ENCODE measurements around the gene TAX1BP1.
"Not testable (repeated sequence)": the region's sequence is repeated elsewhere in the genome, so short reads cannot be mapped to it uniquely, and the experiment has no call there.

Gene TAX1BP1

GRCh38 chr7:27850531-27850930 lies 110.6 kb downstream of the TAX1BP1 start:
- no peak for DNase-seq

DNA sequence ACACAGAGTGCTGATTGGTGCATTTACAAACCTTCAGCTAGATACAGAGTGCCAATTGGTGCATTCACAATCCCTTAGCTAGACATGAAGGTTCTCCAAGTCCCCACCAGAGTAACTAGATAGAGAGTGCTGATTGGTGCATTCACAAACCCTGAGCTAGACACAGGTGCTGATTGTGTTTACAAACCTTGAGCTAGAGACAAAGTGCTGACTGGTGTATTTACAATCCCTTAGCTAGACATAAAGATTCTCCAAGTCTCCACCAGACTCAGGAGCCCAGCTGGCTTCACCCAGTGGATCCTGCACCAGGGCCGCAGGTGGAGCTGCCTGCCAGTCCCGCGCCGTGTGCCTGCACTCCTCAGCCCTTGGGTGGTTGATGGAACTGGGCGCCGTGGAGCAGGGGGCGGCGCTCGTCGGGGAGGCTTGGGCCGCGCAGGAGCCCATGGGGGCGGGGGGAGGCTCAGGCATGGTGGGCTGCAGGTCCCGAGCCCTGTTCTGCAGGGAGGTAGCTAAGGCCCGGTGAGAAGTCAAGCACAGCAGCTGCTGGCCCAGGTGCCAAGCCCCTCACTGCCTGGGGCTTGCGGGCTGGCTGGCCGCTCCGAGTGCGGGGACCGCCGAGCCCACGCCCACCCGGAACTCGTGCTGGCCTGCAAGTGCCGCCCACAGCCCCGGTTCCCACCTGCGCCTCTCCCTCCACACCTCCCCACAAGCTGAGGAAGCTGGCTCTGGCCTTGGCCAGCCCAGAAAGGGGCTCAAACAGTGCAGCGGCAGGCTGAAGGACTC lies 116.9 kb downstream of the TAX1BP1 start:
- not testable (repeated sequence) for DNase-seq

- no peak for DNase-seq
Measured at GRCh38 chr7:27860800-27861199, 120.8 kb downstream of the TAX1BP1 start.

DNA sequence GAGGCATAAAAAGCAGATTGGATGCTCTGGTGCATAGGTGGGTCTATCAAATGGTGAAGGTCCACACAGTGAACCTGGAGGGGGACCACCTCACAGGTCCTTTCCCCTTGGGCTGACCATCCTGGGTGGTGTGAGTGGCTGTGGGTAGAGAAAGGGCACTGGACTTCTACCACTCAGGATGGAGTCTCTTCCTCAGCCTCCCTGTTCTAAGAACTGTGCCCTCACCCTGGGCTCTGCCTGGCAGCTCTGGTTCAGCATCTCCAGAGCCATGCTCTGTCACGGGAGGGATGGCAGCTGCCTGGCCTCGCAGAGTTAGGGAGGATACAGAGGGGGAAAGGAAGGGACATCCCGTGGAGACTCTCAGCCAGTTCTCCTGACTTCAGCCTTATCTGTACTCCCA lies 121.8 kb downstream of the TAX1BP1 start:
- no peak for DNase-seq

- DNase-seq, result no peak
Measured at GRCh38 chr7:27863880-27864279, 123.9 kb downstream of the TAX1BP1 start.

GRCh38 chr7:27866256-27866655 lies 126.3 kb downstream of the TAX1BP1 start:
- no peak for DNase-seq

- DNase-seq, result no peak
Measured at GRCh38 chr7:27866828-27867672, 127.1 kb downstream of the TAX1BP1 start.

DNA sequence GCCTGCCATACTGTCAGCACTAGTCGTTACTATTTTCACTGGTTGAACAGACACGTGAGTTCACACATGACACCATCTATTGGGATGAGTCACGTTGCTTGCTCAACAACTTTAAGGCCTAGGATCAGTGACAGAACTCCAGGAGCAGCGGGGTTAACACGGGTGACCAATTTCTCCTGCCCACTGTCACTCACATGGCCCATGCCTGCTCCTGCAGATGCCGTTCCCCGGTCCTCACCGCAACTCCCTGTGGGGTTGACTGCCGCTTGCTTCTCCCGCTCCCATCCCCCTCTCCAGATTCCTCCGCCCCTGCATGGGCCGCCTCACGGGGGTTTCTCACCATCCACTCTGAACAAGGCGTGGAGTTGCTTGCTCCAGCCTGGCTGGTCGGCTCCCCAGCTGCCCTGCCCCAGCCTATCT lies 128.2 kb downstream of the TAX1BP1 start:
- no peak for DNase-seq

- DNase-seq, result no peak
Measured at GRCh38 chr7:27869056-27869455, 129.1 kb downstream of the TAX1BP1 start.

GRCh38 chr7:27870595-27870994 lies 130.6 kb downstream of the TAX1BP1 start:
- DNase-seq, result no peak

GRCh38 chr7:27871086-27871485 lies 131.1 kb downstream of the TAX1BP1 start:
- DNase-seq, result no peak

GRCh38 chr7:27871866-27872265 lies 131.9 kb downstream of the TAX1BP1 start:
- DNase-seq, result no peak

DNA sequence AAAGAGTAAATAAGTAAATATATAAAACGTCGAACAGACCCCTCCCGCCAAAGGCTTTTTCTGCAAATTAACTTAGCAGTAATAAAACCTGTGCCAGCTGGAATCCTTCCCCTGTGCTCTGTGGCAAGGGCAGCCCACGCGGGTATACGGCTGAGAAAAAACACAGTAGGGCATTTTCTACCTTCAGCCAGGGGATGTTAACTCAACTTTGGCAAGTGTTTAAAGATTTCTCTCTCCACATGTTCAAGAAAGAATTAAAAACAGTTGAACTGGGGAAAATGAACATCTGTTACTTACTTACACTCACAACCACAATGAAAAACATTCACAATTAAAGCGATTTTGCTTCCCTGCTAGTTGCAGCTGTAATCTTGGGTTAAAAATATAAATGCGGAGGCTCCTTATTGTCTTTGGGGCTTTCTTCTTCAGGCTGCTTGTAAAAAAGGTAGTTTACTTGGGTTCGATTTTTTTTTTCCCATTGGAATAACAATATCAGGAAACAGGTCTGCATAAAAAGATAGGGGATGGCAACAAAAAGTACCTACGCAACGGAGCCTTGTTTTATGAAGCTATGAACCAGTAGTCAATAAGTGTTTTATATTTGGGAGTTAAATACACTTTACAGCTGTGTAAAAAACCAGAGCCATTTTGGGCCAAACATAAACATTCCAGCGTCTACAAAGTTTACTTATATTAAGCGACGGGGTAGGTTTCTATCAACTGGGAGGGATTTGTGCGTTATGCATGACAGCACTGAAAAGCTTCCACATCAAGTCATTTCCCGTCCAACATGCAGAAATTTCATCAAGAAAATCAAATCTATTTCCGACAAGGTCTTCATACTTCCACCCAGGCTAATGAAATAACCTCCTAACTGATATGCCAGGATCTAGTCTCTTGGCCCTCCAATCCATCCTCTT lies 132.7 kb downstream of the TAX1BP1 start:
- no peak for DNase-seq

DNA sequence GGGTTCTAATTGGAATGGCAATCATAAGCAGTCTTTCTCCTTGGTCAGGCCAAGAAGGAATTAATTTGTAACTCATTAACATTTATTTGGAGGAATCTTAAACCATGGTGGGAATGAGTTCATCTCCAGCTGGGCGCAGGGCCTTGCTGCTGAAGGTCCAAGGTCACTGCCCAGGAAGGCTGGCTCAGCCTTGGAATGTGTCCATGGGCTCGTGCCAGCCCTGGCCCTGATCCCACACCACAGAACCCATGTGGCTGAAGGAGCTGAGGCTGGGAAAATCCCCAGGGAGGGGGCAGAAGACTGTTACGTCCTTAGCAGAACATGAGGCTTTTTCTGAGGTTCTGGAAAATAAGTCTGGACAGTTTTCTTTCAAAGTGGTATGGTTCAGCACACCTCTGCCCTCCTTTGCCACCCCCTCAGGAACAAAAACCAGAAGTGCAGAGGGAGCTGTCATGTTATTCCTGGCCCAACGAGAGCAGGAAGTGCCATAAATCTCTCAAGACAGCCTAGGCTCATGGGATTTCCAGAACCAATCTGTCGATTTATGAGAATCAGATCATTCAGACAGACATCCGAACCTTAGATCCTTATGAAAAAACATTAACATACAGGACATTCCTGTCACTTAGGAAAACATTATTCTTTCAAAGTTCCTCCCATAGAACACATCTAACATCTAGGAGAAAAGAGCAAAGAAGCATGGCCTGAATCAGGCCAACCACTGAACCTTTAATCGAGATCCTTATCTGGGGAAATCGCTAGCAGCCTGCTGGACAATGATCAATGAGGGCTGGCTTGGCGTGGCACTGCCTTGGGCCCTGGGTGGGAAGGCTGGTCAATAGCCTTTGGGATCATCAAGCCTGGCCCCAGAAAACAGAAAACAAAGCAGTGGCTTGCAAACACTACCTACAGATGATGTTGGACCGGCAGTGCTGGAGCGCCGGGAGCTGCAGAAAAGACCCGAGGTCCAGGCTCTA lies 134.3 kb downstream of the TAX1BP1 start:
- no peak for DNase-seq

DNA sequence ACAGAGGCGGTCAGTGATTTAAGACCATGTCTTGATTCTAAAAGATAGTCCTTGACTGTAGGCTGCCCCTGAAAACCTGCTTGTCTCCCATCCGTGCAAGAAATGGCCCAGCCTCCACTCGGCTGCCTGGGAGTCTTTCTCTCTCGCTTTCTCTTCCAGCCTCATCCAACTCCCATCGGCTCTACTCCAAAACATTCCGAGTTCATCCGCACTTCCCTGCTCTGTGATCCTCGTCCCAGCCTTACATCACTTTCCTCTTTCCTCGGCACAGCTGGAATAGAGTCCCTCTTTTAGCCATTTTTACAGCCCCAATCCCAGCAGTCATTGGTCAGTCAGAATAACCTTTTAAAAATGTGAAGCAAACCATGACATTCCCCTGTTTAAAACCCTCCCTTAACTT lies 135.1 kb downstream of the TAX1BP1 start:
- no peak for DNase-seq

- no peak for DNase-seq
Measured at GRCh38 chr7:27875832-27876231, 135.9 kb downstream of the TAX1BP1 start.

GRCh38 chr7:27876756-27877155 lies 136.8 kb downstream of the TAX1BP1 start:
- DNase-seq, result no peak

All from NCI-H2227 treated with DMSO at 0.1 percent for 48 hours (cell line).